Keratinocyte (primary cell): ENCODE measurements around the gene JAZF1. TPM values are rescaled to one million over a fixed set of nuclear protein-coding genes. Genes with fewer than 3 reads are reported as not detected.

ENCODE experiments used
- DNase-seq: peaks from one replicate; pipeline ENCODE4 v3.0.0-alpha.2; 2011; ENCODE audit warnings: low read depth, missing footprints, low spot score
- FAIRE-seq: peaks from 2 replicates; lab custom pipeline; 2011; peaks lifted over from hg19 to GRCh38; lab: Jason Lieb, UNC
- H2AFZ ChIP-seq: 2 replicates; pipeline ENCODE4 v1.6.0; 2012; ENCODE audit warnings: low read length, control low read depth, inconsistent platforms; ENCODE audit not compliant: control insufficient read depth
- H3K27ac ChIP-seq: 2 replicates; pipeline ENCODE4 v1.5.1; 2011; ENCODE audit warnings: low read length; ENCODE audit not compliant: control insufficient read depth, insufficient read depth
- H3K27me3 ChIP-seq: 3 replicates; pipeline ENCODE4 v1.6.0; 2011; ENCODE audit warnings: low read length; ENCODE audit not compliant: control insufficient read depth, insufficient read depth; ENCODE audit errors: extremely low read depth
- H3K36me3 ChIP-seq, 2 experiments: 2 replicates in 1 of 2; 3 replicates in 1 of 2; pipeline ENCODE4 v1.5.1; 2011; ENCODE audit warnings: low read length in 2 of 2, mild to moderate bottlenecking in 1 of 2; ENCODE audit not compliant: control insufficient read depth in 2 of 2, insufficient read depth in 2 of 2; ENCODE audit errors: extremely low read depth in 1 of 2
- H3K4me1 ChIP-seq: 3 replicates; pipeline ENCODE4 v1.5.1; 2011; ENCODE audit warnings: low read length; ENCODE audit not compliant: control insufficient read depth, insufficient read depth; ENCODE audit errors: extremely low read depth
- H3K4me2 ChIP-seq: 3 replicates; pipeline ENCODE4 v1.6.0; 2011; ENCODE audit warnings: low read depth, low read length; ENCODE audit not compliant: control insufficient read depth, insufficient read depth; ENCODE audit errors: extremely low read depth
- H3K4me3 ChIP-seq, 3 experiments: fragments of 200-600 bp in 1 of 3; sonication (generic) in 1 of 3; 2 replicates in 2 of 3; 3 replicates in 1 of 3; pipeline ENCODE4 v1.5.1; 2011 to 2016; ENCODE audit warnings: low read length in 3 of 3, mild to moderate bottlenecking in 3 of 3, control low read depth in 2 of 3, inconsistent platforms in 1 of 3, low read depth in 1 of 3, mixed read lengths in 1 of 3, mixed run types in 1 of 3, moderate library complexity in 1 of 3; ENCODE audit not compliant: control insufficient read depth in 2 of 3, insufficient read depth in 2 of 3; ENCODE audit errors: extremely low read depth in 1 of 3
- H3K79me2 ChIP-seq: 2 replicates; pipeline ENCODE4 v1.6.0; 2012; ENCODE audit warnings: low read length; ENCODE audit not compliant: control insufficient read depth, insufficient read depth
- H3K9ac ChIP-seq: 3 replicates; pipeline ENCODE4 v1.6.0; 2011; ENCODE audit warnings: low read length; ENCODE audit not compliant: control insufficient read depth, insufficient read depth; ENCODE audit errors: extremely low read depth
- H3K9me1 ChIP-seq: 3 replicates; pipeline ENCODE4 v1.6.0; 2011; ENCODE audit warnings: low read length; ENCODE audit not compliant: control insufficient read depth, insufficient read depth; ENCODE audit errors: extremely low read depth
- H3K9me3 ChIP-seq: 2 replicates; pipeline ENCODE4 v1.5.1; 2012; ENCODE audit warnings: low read depth, low read length; ENCODE audit not compliant: control insufficient read depth
- H4K20me1 ChIP-seq: 3 replicates; pipeline ENCODE4 v1.6.0; 2011; ENCODE audit warnings: low read length; ENCODE audit not compliant: control insufficient read depth, insufficient read depth; ENCODE audit errors: extremely low read depth
- CTCF ChIP-seq, 3 experiments: IDR thresholded peaks in 1 of 3; conservative IDR thresholded peaks in 1 of 3; optimal IDR thresholded peaks in 1 of 3; 2 replicates in 2 of 3; 3 replicates in 1 of 3; pipeline versions ENCODE3 to v1.5.1; 2011; ENCODE audit warnings: low read length in 3 of 3, mild to moderate bottlenecking in 3 of 3, moderate library complexity in 2 of 3, control low read depth in 1 of 3, inconsistent platforms in 1 of 3; ENCODE audit not compliant: insufficient read depth in 2 of 3; ENCODE audit errors: extremely low read depth in 1 of 3
- EZH2 ChIP-seq: IDR thresholded peaks from one replicate; pipeline ENCODE4 v1.6.1; 2012; ENCODE audit warnings: inconsistent platforms, mild to moderate bottlenecking, low read length, moderate library complexity
- dilution Hi-C: fragments of 300-500 bp; cut with MboI; formaldehyde crosslinking; loops from one replicate; pipeline ENCODE4 v1.7.0; 2020; ENCODE audit warnings: low sequenced_read_pairs; ENCODE audit not compliant: extremely low pct_ligation_motif_present
- polyA plus RNA-seq, 5 experiments: library from polyadenylated mRNA; depleted of rRNA in 3 of 5; stranded (reverse) in 3 of 5; stranded (forward) in 1 of 5; unstranded in 1 of 5; fragments of >200 nt; gene quantifications; 1 replicate in 1 of 5; 2 replicates in 3 of 5; 3 replicates in 1 of 5; pipeline versions ENCODE4 v1.2.1 to v1.2.3, GENCODE V29; 2011 to 2012; ENCODE audit warnings: missing spikeins in 2 of 5, low read depth in 1 of 5, low replicate concordance in 1 of 5

Gene JAZF1
- polyA plus RNA-seq, 1 donor (not counting 4 experiments of a cell fraction or from before 2014, with no cell fraction given), result 2.5 TPM

GRCh38 chr7:28152594-28152993, 28.0 kb downstream of the JAZF1 start:
- no peak overlapping the region for H3K27ac ChIP-seq
- TF ChIP-seq CTCF (optimal IDR thresholded peaks at IDR 0.05 in 1 of 3, IDR thresholded peaks at IDR 0.05 in 1 of 3, conservative IDR thresholded peaks at IDR 0.05 in 1 of 3; ENCODE audit: extremely low read depth in 1 of 3, insufficient read depth in 2 of 3, low read length in 3 of 3), result no peak
- no peak for TF ChIP-seq EZH2
- no peaks in the 10 kb centered on the region for H3K9me1 ChIP-seq
- H3K9ac ChIP-seq, result no peak overlapping the region
- no peaks in the 10 kb centered on the region for H3K36me3 ChIP-seq
- H3K79me2 ChIP-seq, result no peaks in the 10 kb centered on the region
- DNase-seq, result no peak
- dilution Hi-C loops, result no loop called here
- no peak overlapping the region for H3K4me3 ChIP-seq
- no peak overlapping the region for H2AFZ ChIP-seq
- H3K27me3 ChIP-seq, result no peaks in the 10 kb centered on the region
- FAIRE-seq, result no peak
- H3K9me3 ChIP-seq, result no peaks in the 10 kb centered on the region
- no peaks in the 10 kb centered on the region for H4K20me1 ChIP-seq
- peaks cover 9% of the 10 kb centered on the region for H3K4me1 ChIP-seq
- H3K4me2 ChIP-seq, result no peak overlapping the region

DNA sequence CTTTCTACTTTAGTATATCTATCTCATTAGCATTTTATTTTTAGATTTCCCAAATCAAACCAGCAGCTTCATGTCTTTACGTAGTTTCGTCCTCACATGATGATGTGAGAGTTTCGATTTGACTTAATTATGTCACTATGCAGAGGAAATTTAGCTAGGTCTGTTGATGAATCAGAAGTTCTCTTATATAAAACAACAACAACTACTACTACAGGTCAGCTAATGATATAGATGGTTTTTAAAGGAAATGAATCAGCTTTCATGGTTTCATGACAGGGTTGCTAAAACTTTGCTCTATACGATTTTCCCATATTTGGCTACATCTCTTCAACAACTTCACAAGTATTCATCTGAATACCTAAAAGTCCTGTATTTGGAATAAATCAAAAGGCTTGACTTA, 28.6 kb downstream of the JAZF1 start:
- no peak overlapping the region for H2AFZ ChIP-seq

More for the DNA sequence above, 28.6 kb downstream of the JAZF1 start:
- dilution Hi-C loops, result no loop called here
- H3K9ac ChIP-seq, result no peak overlapping the region
- no peaks in the 10 kb centered on the region for H3K79me2 ChIP-seq
- FAIRE-seq (no peak), DNase-seq (no peak)
- no peak overlapping the region for H3K4me2 ChIP-seq
- no peak overlapping the region for H3K4me3 ChIP-seq
- H3K27me3 ChIP-seq, result no peaks in the 10 kb centered on the region
- no peak for TF ChIP-seq EZH2
- peaks cover 9% of the 10 kb centered on the region for H3K4me1 ChIP-seq
- H4K20me1 ChIP-seq, result no peaks in the 10 kb centered on the region
- no peak overlapping the region for H3K27ac ChIP-seq
- no peaks in the 10 kb centered on the region for H3K9me3 ChIP-seq
- no peaks in the 10 kb centered on the region for H3K36me3 ChIP-seq
- H3K9me1 ChIP-seq, result no peaks in the 10 kb centered on the region
